GM18907 (cell line): Measurements from ENCODE around the gene PPFIA3.
A peak's percentile ranks its signal among the peaks of the same experiment; 100 is the strongest.
"Not testable (repeated sequence)": the region's sequence is repeated elsewhere in the genome, so short reads cannot be mapped to it uniquely, and the experiment has no call there.

Experiments used
- ATAC-seq: cut with Tn5 transposase; IDR thresholded peaks from one replicate; pipeline ENCODE4 v1.9.1; 2021; ENCODE audit warnings: mild to moderate bottlenecking, moderate library complexity; ENCODE audit not compliant: unreplicated experiment

The PPFIA3 gene

DNA sequence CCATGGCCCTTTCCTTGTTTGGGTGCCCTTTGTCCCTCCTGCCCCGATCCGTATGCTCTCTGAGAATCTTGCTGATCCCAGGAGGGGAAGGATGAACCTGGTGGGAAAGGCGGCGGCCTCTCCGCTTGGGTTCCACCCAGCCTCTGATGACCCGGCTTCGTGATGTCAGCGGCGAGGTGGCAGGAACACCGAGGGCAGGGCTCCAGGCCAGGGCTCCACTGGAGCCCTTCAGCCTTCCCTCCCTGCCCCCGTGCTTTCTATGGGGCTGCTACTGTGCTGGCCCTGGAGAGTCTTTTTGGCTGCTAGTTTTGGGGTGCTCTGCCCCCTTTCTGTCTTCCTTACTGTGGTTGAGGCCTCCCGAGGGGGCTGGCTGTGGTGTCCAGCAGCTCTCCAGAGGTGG lies 17.0 kb upstream of the PPFIA3 start:
- no peak for ATAC-seq

DNA sequence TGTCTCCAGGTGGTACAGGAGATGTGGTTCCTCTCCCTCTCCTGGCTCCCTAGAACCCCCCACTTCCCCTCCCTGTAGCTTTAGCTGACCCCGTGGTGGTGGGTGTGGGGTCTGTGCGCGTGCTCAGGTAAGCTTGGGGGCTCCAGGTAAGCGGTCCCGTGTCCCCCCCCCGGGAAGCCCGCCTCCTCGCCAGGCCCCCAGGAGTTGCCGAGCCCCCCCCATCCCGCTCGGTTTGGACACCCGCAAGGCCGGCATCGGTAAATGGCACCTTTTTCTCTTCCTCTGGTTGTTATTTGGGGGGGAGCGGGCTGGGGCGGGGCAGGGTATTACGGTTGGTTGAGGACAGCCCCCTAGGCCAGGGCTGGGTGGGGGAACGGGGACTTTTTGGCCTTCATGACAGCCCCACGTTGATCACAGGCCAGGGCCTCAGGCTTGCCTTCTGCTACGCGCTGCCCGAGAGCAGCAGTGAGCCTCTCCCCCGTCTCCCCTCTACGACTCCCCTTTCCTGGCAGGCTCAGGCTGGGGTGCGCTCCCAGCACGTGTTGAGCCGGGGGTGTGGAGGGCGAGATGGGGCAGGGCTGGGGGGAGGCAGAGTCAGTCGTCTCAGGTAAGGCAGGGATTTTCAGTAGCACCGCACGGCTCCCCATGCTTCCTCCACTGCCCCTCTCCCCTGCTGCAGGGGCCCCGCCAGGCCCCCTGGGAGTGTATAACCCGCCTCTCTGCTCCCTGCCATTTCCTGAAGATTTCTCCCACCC lies 15.8 kb upstream of the PPFIA3 start:
- ATAC-seq = no peak

GRCh38 chr19:49104229-49104864 lies 15.0 kb upstream of the PPFIA3 start:
- ATAC-seq = no peak

DNA sequence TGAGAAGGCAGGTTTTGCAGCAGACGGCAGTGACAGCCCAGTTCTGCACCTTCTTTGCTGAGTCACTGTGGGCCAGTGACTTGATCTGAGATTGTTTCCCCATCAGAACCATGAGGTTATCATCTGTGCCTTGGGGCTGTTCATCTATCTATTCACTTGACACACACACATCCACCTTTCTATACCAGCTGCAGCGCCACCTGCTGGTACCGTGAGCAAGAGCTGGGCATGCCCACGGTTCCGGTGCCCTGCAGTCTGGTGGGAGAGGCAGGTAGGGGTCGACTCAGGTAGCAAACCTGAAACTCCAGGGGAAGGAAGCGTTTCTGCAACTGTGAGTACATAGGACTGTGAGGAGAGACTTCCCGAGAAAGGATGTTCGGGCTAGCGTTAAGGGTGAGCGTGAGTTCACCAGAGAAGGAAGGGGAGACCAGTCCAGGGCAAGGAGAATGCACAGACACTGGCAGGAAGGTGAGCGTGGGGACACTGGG lies 12.7 kb upstream of the PPFIA3 start:
- no peak for ATAC-seq

- ATAC-seq = no peak
Observed at GRCh38 chr19:49107625-49108459, 11.5 kb upstream of the PPFIA3 start.

- ATAC-seq = no peak
Observed at GRCh38 chr19:49109051-49109450, 10.3 kb upstream of the PPFIA3 start.

- no peak for ATAC-seq
Observed at GRCh38 chr19:49109569-49110233, 9.6 kb upstream of the PPFIA3 start.

- no peak for ATAC-seq
Observed at GRCh38 chr19:49110567-49110966, 8.8 kb upstream of the PPFIA3 start.

DNA sequence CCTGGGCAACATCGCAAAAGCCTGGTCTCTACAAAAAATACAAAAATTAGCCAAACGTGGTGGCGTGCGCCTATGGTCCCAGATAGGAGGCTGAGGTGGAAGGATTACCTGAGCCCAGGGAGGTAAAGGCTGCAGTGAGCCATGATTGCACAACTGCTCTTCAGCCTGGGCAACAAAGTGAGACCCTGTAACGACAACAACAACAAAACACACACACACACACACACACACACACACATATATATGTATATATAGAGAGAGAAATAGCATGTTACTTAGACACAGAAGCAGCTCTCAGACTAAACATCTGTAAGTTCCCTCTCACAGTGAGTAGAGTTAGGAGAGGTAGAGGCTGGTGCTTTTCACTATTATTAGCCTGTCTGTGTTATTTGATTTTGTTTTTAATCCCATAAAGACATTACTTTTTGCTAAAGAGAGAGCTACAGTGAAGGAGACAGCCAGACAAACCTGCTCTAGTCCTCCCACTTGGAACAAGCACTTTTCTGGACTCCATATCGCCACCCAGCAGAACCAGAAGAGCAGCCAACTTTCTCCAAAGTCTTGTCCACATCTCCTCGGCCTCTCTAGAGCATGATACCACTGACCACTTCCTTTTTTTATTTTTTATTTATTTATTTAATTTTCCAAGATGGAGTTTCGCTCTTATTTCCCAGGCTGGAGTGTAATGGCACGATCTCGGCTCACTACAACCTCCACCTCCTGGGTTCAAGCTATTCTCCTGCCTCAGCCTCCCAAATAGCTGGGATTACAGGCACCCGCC lies 7.9 kb upstream of the PPFIA3 start:
- ATAC-seq = no peak

- ATAC-seq = peak; percentile 46
Observed at GRCh38 chr19:49113762-49114629, 5.3 kb upstream of the PPFIA3 start, which contains the start of gene LIN7B. LIN7B (plus strand) TSS chr19:49114370; CDS start chr19:49114405, 35 bp downstream.

GRCh38 chr19:49114630-49115363 lies 4.5 kb upstream of the PPFIA3 start:
- ATAC-seq = no peak

GRCh38 chr19:49116544-49116943 lies 2.8 kb upstream of the PPFIA3 start:
- no peak for ATAC-seq

- no peak for ATAC-seq
Observed at GRCh38 chr19:49117677-49118564, 1.4 kb upstream of the PPFIA3 start.

GRCh38 chr19:49118565-49119410 lies 556 bp upstream of the PPFIA3 start, which contains the start of gene C19orf73:
C19orf73 (minus strand) TSS chr19:49119143; CDS start chr19:49119022, 121 bp downstream.
- ATAC-seq = peak; percentile 72

DNA sequence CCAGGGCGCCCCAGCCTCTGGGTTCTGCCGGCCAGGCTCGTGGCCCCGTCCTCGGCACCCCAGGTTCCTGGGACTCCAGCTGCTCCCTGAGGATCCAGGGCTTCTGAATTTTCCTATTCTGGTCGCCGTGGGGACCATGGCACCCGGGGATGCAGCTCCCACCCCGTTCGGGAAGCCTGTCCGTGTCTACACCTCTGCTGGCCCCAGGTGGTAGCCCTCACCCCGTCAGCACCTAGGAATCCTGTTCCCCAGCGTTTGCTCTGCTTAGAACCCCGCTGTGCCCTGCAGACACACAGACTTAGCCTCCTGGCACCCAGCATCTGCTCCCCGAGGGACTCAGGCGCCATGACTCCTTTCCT lies 960 bp downstream of the PPFIA3 start:
- no peak for ATAC-seq

- ATAC-seq = no peak
Observed at GRCh38 chr19:49120868-49121267, 1.5 kb downstream of the PPFIA3 start.

DNA sequence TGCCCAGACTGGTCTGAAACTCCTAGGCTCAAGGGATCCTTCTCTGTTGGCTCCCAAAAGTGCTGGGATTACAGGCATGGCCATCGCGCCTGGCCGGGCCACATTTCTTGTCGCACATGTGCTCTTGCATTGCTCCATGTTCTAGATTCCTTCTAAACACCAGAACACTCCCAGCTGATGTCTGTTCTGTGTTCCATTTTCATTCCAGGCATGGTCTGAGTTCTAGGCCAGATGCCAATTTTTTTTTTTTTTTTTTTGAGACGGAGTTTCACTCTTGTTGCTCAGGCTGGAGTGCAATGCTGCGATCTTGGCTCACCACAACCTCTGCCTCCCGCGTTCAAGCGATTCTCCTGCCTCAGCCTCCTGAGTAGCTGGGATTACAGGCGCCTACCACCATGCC lies 2.5 kb downstream of the PPFIA3 start:
- ATAC-seq = not testable (repeated sequence)
